ENCODE measurements around the gene TRIM63.

DNA sequence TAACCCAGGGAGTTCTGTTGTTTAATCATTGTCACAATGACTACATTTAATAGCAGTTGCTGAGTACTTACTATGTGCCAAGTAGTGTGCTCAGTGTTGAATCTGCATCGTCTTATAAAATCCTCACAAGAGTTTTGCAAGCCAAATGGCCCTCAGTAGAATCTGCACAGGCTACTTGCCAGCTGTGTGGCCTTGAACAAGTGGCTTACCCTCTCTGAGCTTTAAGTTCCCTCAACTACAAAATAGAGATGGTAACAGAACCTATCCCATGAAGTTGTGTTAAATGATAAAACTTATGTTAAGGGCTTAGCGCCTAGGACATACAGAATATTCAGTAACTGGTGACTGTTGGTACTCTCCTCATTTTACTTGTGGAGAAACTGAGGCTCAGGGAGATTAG, 12.4 kb downstream of the TRIM63 start:
- TF ChIP-seq, protein P1, sequence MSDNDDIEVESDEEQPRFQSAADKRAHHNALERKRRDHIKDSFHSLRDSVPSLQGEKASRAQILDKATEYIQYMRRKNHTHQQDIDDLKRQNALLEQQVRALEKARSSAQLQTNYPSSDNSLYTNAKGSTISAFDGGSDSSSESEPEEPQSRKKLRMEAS (IDR thresholded peaks at IDR 0.05; ENCODE audit: low read depth, low read length), result no peak
- TF ChIP-seq MYC (IDR thresholded peaks at IDR 0.05; ENCODE audit: low read depth, low read length) (no peak), POLR2A (IDR thresholded peaks at IDR 0.05; ENCODE audit: extremely low read depth, insufficient read length) (no peak)
- TF ChIP-seq, protein P2, sequence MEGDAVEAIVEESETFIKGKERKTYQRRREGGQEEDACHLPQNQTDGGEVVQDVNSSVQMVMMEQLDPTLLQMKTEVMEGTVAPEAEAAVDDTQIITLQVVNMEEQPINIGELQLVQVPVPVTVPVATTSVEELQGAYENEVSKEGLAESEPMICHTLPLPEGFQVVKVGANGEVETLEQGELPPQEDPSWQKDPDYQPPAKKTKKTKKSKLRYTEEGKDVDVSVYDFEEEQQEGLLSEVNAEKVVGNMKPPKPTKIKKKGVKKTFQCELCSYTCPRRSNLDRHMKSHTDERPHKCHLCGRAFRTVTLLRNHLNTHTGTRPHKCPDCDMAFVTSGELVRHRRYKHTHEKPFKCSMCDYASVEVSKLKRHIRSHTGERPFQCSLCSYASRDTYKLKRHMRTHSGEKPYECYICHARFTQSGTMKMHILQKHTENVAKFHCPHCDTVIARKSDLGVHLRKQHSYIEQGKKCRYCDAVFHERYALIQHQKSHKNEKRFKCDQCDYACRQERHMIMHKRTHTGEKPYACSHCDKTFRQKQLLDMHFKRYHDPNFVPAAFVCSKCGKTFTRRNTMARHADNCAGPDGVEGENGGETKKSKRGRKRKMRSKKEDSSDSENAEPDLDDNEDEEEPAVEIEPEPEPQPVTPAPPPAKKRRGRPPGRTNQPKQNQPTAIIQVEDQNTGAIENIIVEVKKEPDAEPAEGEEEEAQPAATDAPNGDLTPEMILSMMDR (IDR thresholded peaks at IDR 0.05; ENCODE audit: low read depth, low read length), result no peak
